HCT116 (cell line): ENCODE results near the gene SAMD13. TPM values are rescaled to one million over a fixed set of nuclear protein-coding genes. Genes with fewer than 3 reads are reported as not detected.
A peak's percentile ranks its signal among the peaks of the same experiment; 100 is the strongest.

Experiments used
- ATAC-seq: fragments of 200-7000 bp; cut with Tn5 transposase; 2 replicates; pipeline ENCODE4 v1.9.1; 2020; ENCODE audit warnings: mild to moderate bottlenecking, moderate library complexity
- BruUV-seq: library from RNA; stranded (reverse); fragments of 400-500 nt; replicated peaks from 2 replicates; lab custom pipeline; 2021; lab: Mats Ljungman, UMichigan
- CTCF ChIA-PET: fragments of 300-600 bp; sonication (Branson Sonifier 250); formaldehyde crosslinking; loops from one replicate; lab custom pipeline; 2021; ENCODE audit warnings: antibody characterized with exemption; lab: Charles Lee
- POLR2A ChIA-PET: fragments of 300-600, 350-600 bp; sonication (Branson Sonifier 250); formaldehyde crosslinking; loops from one replicate; lab custom pipeline; 2021; ENCODE audit warnings: antibody characterized with exemption; lab: Charles Lee
- RAD21 ChIA-PET, 2 experiments: fragments of 300-600 bp; sonication (Branson Sonifier 250); formaldehyde crosslinking; loops; one replicate each; lab custom pipeline; 2023; ENCODE audit warnings: low total read pairs in 2 of 2; ENCODE audit not compliant: uncharacterized antibody in 2 of 2, unreplicated experiment in 2 of 2, low non-redundant PET in 1 of 2; lab: Charles Lee
- DNase-seq: peaks from one replicate; pipeline ENCODE4 v3.0.0-alpha.2; 2010; ENCODE audit warnings: low read depth, low spot score
- H2AFZ ChIP-seq: fragments of 200-600 bp; shearing (Covaris generic), sonication (generic); 2 replicates; pipeline ENCODE4 v1.6.1; 2017; ENCODE audit warnings: low read depth, mixed run types, mixed read lengths, antibody characterized with exemption, low read length; ENCODE audit not compliant: poor library complexity, severe bottlenecking
- H3K27ac ChIP-seq: 2 replicates; pipeline ENCODE4 v1.5.1; 2012; ENCODE audit warnings: low read depth, low read length
- H3K27me3 ChIP-seq: fragments of 200-600 bp; sonication (generic); 2 replicates; pipeline ENCODE4 v1.6.1; 2016; ENCODE audit warnings: mixed run types, low read length, mixed read lengths; ENCODE audit not compliant: insufficient read depth
- H3K36me3 ChIP-seq, 2 experiments: fragments of 200-500 bp in 1 of 2; fragments of 200-600 bp in 1 of 2; sonication (Bioruptor generic) in 1 of 2; sonication (generic) in 1 of 2; 2 replicates each; pipeline versions ENCODE4 v1.5.1 to v1.6.1; 2014 to 2016; ENCODE audit warnings: low read length in 2 of 2, inconsistent platforms in 1 of 2, mixed read lengths in 1 of 2, mixed run types in 1 of 2; ENCODE audit not compliant: insufficient read depth in 2 of 2, control insufficient read depth in 1 of 2
- H3K4me1 ChIP-seq, 2 experiments: fragments of 200-600 bp in 1 of 2; sonication (generic) in 1 of 2; 2 replicates each; pipeline versions ENCODE4 v1.5.1 to v1.6.1; 2012 to 2017; ENCODE audit warnings: low read length in 2 of 2, inconsistent platforms in 1 of 2, mild to moderate bottlenecking in 1 of 2, mixed read lengths in 1 of 2, mixed run types in 1 of 2, moderate library complexity in 1 of 2; ENCODE audit not compliant: insufficient read depth in 2 of 2, control insufficient read depth in 1 of 2
- H3K4me2 ChIP-seq: fragments of 200-600 bp; sonication (generic); 2 replicates; pipeline ENCODE4 v1.6.1; 2017; ENCODE audit warnings: mixed run types, low read length, mixed read lengths
- H3K4me3 ChIP-seq, 2 experiments: fragments of 200-600 bp in 1 of 2; sonication (generic) in 1 of 2; replicated peaks in 1 of 2; 2 replicates each; pipeline ENCODE4 v1.5.1; 2011 to 2016; ENCODE audit warnings: low read length in 2 of 2, control low read depth in 1 of 2, low read depth in 1 of 2, mild to moderate bottlenecking in 1 of 2, mixed read lengths in 1 of 2, mixed run types in 1 of 2
- H3K79me2 ChIP-seq: fragments of 200-600 bp; sonication (generic); 2 replicates; pipeline ENCODE4 v1.6.1; 2017; ENCODE audit warnings: mild to moderate bottlenecking, mixed run types, low read length, moderate library complexity, mixed read lengths; ENCODE audit not compliant: insufficient read depth
- H3K9ac ChIP-seq: fragments of 200-600 bp; sonication (generic); 2 replicates; pipeline ENCODE4 v1.6.1; 2016; ENCODE audit warnings: low read length, mixed read lengths
- H3K9me2 ChIP-seq: fragments of 200-600 bp; sonication (generic), shearing (Covaris generic); 2 replicates; pipeline ENCODE4 v1.6.1; 2017; ENCODE audit warnings: mixed run types, mild to moderate bottlenecking, moderate library complexity; ENCODE audit not compliant: insufficient read depth
- H3K9me3 ChIP-seq, 2 experiments: fragments of 200-500 bp in 1 of 2; fragments of 200-600 bp in 1 of 2; sonication (Bioruptor generic) in 1 of 2; sonication (generic) in 1 of 2; 2 replicates each; pipeline ENCODE4 v1.6.1; 2014 to 2017; ENCODE audit warnings: low read length in 2 of 2, mixed read lengths in 2 of 2, inconsistent platforms in 1 of 2, low read depth in 1 of 2, mild to moderate bottlenecking in 1 of 2, mixed run types in 1 of 2, moderate library complexity in 1 of 2; ENCODE audit not compliant: control insufficient read depth in 1 of 2, insufficient read depth in 1 of 2
- H4K20me1 ChIP-seq: fragments of 200-600 bp; sonication (generic), shearing (Covaris generic); 2 replicates; pipeline ENCODE4 v1.6.1; 2017; ENCODE audit warnings: mixed run types, mild to moderate bottlenecking, moderate library complexity; ENCODE audit not compliant: insufficient read depth
- FOSL1 ChIP-seq: IDR thresholded peaks from 2 replicates; pipeline ENCODE4 v1.6.1; 2012; ENCODE audit warnings: low read depth
- TCF7L2 ChIP-seq: IDR thresholded peaks from 2 replicates; pipeline ENCODE4 v1.7.0; 2011; ENCODE audit warnings: borderline replicate concordance, inconsistent platforms; ENCODE audit not compliant: insufficient read depth, insufficient read length; ENCODE audit errors: extremely low read depth
- intact Hi-C: fragments of 100-400 bp; cut with micrococcal nuclease; formaldehyde crosslinking; loops from 2 replicates; pipeline ENCODE4 v1.10.0; 2022
- total RNA-seq: library from RNA; stranded (reverse); gene quantifications from one replicate; pipeline ENCODE4 v1.2.1, GENCODE V29; 2021; ENCODE audit not compliant: unreplicated experiment
- TF ChIP-seq, protein P1 (sequence below): IDR thresholded peaks from 2 replicates; pipeline ENCODE4 v1.6.1; 2012; ENCODE audit warnings: low read depth
- TF ChIP-seq, protein P2 (sequence below): IDR thresholded peaks from 2 replicates; pipeline ENCODE4 v1.6.1; 2012

SAMD13 gene
- total RNA-seq, 1 experiment from 2014 or later: 14.9 TPM

DNA sequence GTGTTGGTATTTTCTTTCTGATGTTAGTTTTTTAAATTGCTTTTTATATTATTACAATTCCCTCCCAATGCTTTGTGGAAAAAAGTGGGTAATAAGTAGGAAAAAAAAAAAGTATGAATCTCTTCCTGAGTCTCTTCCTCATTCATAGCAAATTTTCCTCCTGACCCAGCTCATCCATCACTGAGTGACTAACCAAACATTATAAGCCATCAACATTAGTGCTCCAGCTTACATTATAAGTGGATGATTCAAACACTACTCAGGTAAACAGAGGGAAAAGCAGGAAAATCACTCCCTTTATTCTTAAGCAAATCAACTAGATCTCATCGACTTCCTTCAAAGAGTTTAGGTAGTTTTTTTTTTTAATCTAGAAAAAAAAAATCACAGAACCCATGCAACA, 15.4 kb upstream of the SAMD13 start:
- CTCF ChIA-PET: no interaction called here
- POLR2A ChIA-PET: interaction anchor here (1.1 kb wide), 1 partner anchor 80 kb away, joined by 3 read pairs; no protein-coding TSS in a partner anchor

More for the DNA sequence above, 15.4 kb upstream of the SAMD13 start:
- H3K9me2 ChIP-seq: no peaks in the 10 kb centered on the region
- H3K4me2 ChIP-seq: no peak overlapping the region
- DNase-seq: no peak
- TF ChIP-seq TCF7L2 (no peak), FOSL1 (peak; percentile 21; the same call in 1 of the 2 replicates)
- TF ChIP-seq, protein P1, sequence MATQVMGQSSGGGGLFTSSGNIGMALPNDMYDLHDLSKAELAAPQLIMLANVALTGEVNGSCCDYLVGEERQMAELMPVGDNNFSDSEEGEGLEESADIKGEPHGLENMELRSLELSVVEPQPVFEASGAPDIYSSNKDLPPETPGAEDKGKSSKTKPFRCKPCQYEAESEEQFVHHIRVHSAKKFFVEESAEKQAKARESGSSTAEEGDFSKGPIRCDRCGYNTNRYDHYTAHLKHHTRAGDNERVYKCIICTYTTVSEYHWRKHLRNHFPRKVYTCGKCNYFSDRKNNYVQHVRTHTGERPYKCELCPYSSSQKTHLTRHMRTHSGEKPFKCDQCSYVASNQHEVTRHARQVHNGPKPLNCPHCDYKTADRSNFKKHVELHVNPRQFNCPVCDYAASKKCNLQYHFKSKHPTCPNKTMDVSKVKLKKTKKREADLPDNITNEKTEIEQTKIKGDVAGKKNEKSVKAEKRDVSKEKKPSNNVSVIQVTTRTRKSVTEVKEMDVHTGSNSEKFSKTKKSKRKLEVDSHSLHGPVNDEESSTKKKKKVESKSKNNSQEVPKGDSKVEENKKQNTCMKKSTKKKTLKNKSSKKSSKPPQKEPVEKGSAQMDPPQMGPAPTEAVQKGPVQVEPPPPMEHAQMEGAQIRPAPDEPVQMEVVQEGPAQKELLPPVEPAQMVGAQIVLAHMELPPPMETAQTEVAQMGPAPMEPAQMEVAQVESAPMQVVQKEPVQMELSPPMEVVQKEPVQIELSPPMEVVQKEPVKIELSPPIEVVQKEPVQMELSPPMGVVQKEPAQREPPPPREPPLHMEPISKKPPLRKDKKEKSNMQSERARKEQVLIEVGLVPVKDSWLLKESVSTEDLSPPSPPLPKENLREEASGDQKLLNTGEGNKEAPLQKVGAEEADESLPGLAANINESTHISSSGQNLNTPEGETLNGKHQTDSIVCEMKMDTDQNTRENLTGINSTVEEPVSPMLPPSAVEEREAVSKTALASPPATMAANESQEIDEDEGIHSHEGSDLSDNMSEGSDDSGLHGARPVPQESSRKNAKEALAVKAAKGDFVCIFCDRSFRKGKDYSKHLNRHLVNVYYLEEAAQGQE: no peak
- TF ChIP-seq, protein P2, sequence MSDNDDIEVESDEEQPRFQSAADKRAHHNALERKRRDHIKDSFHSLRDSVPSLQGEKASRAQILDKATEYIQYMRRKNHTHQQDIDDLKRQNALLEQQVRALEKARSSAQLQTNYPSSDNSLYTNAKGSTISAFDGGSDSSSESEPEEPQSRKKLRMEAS: 0 out of 2 replicates have a peak, but pooled peaks have one; percentile 28
- H3K36me3 ChIP-seq: 0 out of 4 replicates have a peak, but pooled peaks cover 0 to 7% of the 10 kb centered on the region in 2 experiments
- no peak overlapping the region for H2AFZ ChIP-seq
- ATAC-seq: no peak
- H3K27me3 ChIP-seq: no peaks in the 10 kb centered on the region
- H3K27ac ChIP-seq: no peak overlapping the region; the same call in 1 of the 2 replicates
- RAD21 ChIA-PET: no interaction called here
- H3K4me1 ChIP-seq: peaks cover 0 to 3% of the 10 kb centered on the region in 2 experiments; a peak in 2 of 4 replicates
- H3K4me3 ChIP-seq: no peak overlapping the region
- no peaks in the 10 kb centered on the region for H4K20me1 ChIP-seq
- intact Hi-C loops: no loop called here
- no peaks in the 10 kb centered on the region for H3K79me2 ChIP-seq
- no TSS peak for BruUV-seq
- no peak overlapping the region for H3K9ac ChIP-seq
- H3K9me3 ChIP-seq: peaks cover 0 to 8% of the 10 kb centered on the region in 2 experiments; a peak in 1 of 4 replicates
